CD14-positive monocyte (primary cell): ENCODE results near the gene RRAGA. TPM values are rescaled to one million over a fixed set of nuclear protein-coding genes. Genes with fewer than 3 reads are reported as not detected.
"Not testable (repeated sequence)": the region's sequence is repeated elsewhere in the genome, so short reads cannot be mapped to it uniquely, and the experiment has no call there.

Experiments used
- DNase-seq, 3 donors: peaks; one replicate each; pipeline ENCODE4 v3.0.0-alpha.2; 2011 to 2022
- H2AFZ ChIP-seq: 2 replicates; pipeline ENCODE4 v1.6.0; 2012; ENCODE audit warnings: mild to moderate bottlenecking, low read depth, low read length, inconsistent platforms; ENCODE audit not compliant: insufficient read depth, poor library complexity, severe bottlenecking
- H3K27ac ChIP-seq, 2 donors: 1 replicate in 1 of 2; 2 replicates in 1 of 2; pipeline ENCODE4 v1.5.1; 2012 to 2013; ENCODE audit warnings: low read length in 2 of 2, control low read depth in 1 of 2, inconsistent platforms in 1 of 2, low read depth in 1 of 2, mild to moderate bottlenecking in 1 of 2
- H3K27me3 ChIP-seq, 2 donors: one replicate each; pipeline versions ENCODE4 v1.6.0 to v1.6.1; 2011 to 2013; ENCODE audit warnings: low read length in 2 of 2; ENCODE audit not compliant: control insufficient read depth in 2 of 2, insufficient read depth in 2 of 2
- H3K36me3 ChIP-seq, 2 donors: replicated peaks in 1 of 2; 1 replicate in 1 of 2; 2 replicates in 1 of 2; pipeline versions ENCODE4 v1.5.1 to v1.6.1; 2012 to 2013; ENCODE audit warnings: low read length in 2 of 2, control low read depth in 1 of 2, inconsistent platforms in 1 of 2, mild to moderate bottlenecking in 1 of 2; ENCODE audit not compliant: insufficient read depth in 2 of 2, control insufficient read depth in 1 of 2
- H3K4me1 ChIP-seq, 2 donors: 1 replicate in 1 of 2; 2 replicates in 1 of 2; pipeline versions ENCODE4 v1.5.1 to v1.6.1; 2012 to 2013; ENCODE audit warnings: low read length in 2 of 2, control low read depth in 1 of 2, inconsistent platforms in 1 of 2, mild to moderate bottlenecking in 1 of 2, moderate library complexity in 1 of 2; ENCODE audit not compliant: insufficient read depth in 2 of 2, control insufficient read depth in 1 of 2
- H3K4me2 ChIP-seq: replicated peaks from 2 replicates; pipeline ENCODE3; 2012; ENCODE audit warnings: low read length, moderate library complexity, mild to moderate bottlenecking; ENCODE audit not compliant: poor library complexity, severe bottlenecking; ENCODE audit errors: extremely low read depth
- H3K4me3 ChIP-seq, 3 experiments: fragments of 200-600 bp in 1 of 3; sonication (generic) in 1 of 3; replicated peaks in 1 of 3; 1 replicate in 2 of 3; 2 replicates in 1 of 3; pipeline ENCODE4 v1.5.1; 2011 to 2013; ENCODE audit warnings: low read length in 3 of 3, mild to moderate bottlenecking in 3 of 3, control low read depth in 2 of 3, low read depth in 2 of 3, inconsistent platforms in 1 of 3, moderate library complexity in 1 of 3
- H3K79me2 ChIP-seq: 2 replicates; pipeline ENCODE4 v1.6.0; 2012; ENCODE audit warnings: mild to moderate bottlenecking, control low read depth, inconsistent platforms, low read length, moderate library complexity; ENCODE audit not compliant: insufficient read depth
- H3K9ac ChIP-seq: 2 replicates; pipeline ENCODE4 v1.6.0; 2017; ENCODE audit warnings: low read length, mild to moderate bottlenecking; ENCODE audit not compliant: insufficient read depth, poor library complexity, severe bottlenecking
- H3K9me3 ChIP-seq, 2 donors: replicated peaks in 1 of 2; 1 replicate in 1 of 2; 2 replicates in 1 of 2; pipeline versions ENCODE4 v1.5.1 to v1.6.1; 2012 to 2013; ENCODE audit warnings: low read length in 2 of 2, control low read depth in 1 of 2; ENCODE audit not compliant: control insufficient read depth in 1 of 2, insufficient read depth in 1 of 2
- H4K20me1 ChIP-seq: 2 replicates; pipeline ENCODE4 v1.6.0; 2012; ENCODE audit warnings: mild to moderate bottlenecking, low read length, control low read depth, moderate library complexity; ENCODE audit not compliant: insufficient read depth
- H3K27ac Mint-ChIP-seq, 7 donors: one replicate each; pipeline ENCODE4 v1.8.0; 2020; ENCODE audit warnings: mild to moderate bottlenecking in 7 of 7, mixed read lengths in 7 of 7, moderate library complexity in 6 of 7, inconsistent platforms in 2 of 7
- H3K27me3 Mint-ChIP-seq, 3 donors: one replicate each; pipeline ENCODE4 v1.8.0; 2021 to 2022; ENCODE audit warnings: low read depth in 3 of 3, mild to moderate bottlenecking in 3 of 3, mixed read lengths in 3 of 3, moderate library complexity in 3 of 3, inconsistent platforms in 1 of 3
- H3K36me3 Mint-ChIP-seq, 2 donors: one replicate each; pipeline ENCODE4 v1.8.0; 2020; ENCODE audit warnings: mixed read lengths in 2 of 2, inconsistent platforms in 1 of 2, mild to moderate bottlenecking in 1 of 2
- H3K4me1 Mint-ChIP-seq: one replicate; pipeline ENCODE4 v1.8.0; 2020; ENCODE audit warnings: mild to moderate bottlenecking, mixed read lengths
- H3K4me3 Mint-ChIP-seq, 2 donors: one replicate each; pipeline ENCODE4 v1.8.0; 2020; ENCODE audit warnings: mild to moderate bottlenecking in 2 of 2, mixed read lengths in 2 of 2, moderate library complexity in 1 of 2
- H3K9me3 Mint-ChIP-seq, 7 donors: one replicate each; pipeline ENCODE4 v1.8.0; 2020 to 2022; ENCODE audit warnings: mixed read lengths in 7 of 7, mild to moderate bottlenecking in 6 of 7, moderate library complexity in 6 of 7, inconsistent platforms in 2 of 7
- CTCF ChIP-seq: fragments of 200-600 bp; IDR thresholded peaks from one replicate; pipeline ENCODE4 v1.8.0; 2022; ENCODE audit warnings: antibody characterized with exemption, mild to moderate bottlenecking
- WGBS: methylation state at CpG from one replicate; pipeline ENCODE4 v1.1.5; 2013; ENCODE audit warnings: missing lambda C conversion rate; ENCODE audit not compliant: insufficient coverage; 5-methylcytosine and 5-hydroxymethylcytosine counted together
- intact Hi-C, 2 donors: fragments of 100-400 bp; cut with micrococcal nuclease; formaldehyde crosslinking; loops; one replicate each; pipeline versions ENCODE4 v1.15.0 to v1.15.1; 2023
- polyA plus RNA-seq, 3 donors: library from polyadenylated mRNA; depleted of rRNA in 1 of 3; unstranded in 2 of 3; stranded (reverse) in 1 of 3; fragments of 300-500 nt in 2 of 3; fragments of >200 nt in 1 of 3; fragmentation: Illumina TruSeq in 2 of 3; gene quantifications; 1 replicate in 2 of 3; 2 replicates in 1 of 3; pipeline ENCODE4 v1.2.3, GENCODE V29; 2012 to 2021

Gene RRAGA
- polyA plus RNA-seq, 3 donors: 21.5 to 115 (median 93.9) TPM

GRCh38 chr9:19085295-19085694 lies 36.1 kb downstream of the RRAGA start:
- Histone ChIP-seq H3K36me3 (peaks cover 58 to 89% of the 10 kb centered on the region in 2 donors), H3K79me2 (no peaks in the 10 kb centered on the region), H3K4me2 (no peak overlapping the region), H3K27ac (peak overlapping the region in 1 of 2 donors; percentile 9), H3K4me3 (no peak overlapping the region), H4K20me1 (no peaks in the 10 kb centered on the region), H3K27me3 (no peaks in the 10 kb centered on the region), H3K9me3 (no peaks in the 10 kb centered on the region), H3K9ac (no peak overlapping the region), H2AFZ (no peak overlapping the region), H3K4me1 (no peaks in the 10 kb centered on the region)
- H3K4me3 Mint-ChIP-seq: no peak overlapping the region
- H3K9me3 Mint-ChIP-seq: peaks cover 0 to 3% (median 0%) of the 10 kb centered on the region in 7 donors
- no CpG with 5 or more reads among the region's 2 CpGs for WGBS
- H3K4me1 Mint-ChIP-seq: no peaks in the 10 kb centered on the region
- intact Hi-C loops: no loop called here
- TF ChIP-seq CTCF: peak; percentile 39
- peak in 2 of 3 donors; percentile 24 to 28 for DNase-seq
- no peaks in the 10 kb centered on the region for H3K27me3 Mint-ChIP-seq
- peaks cover 48 to 83% of the 10 kb centered on the region in 2 donors for H3K36me3 Mint-ChIP-seq
- H3K27ac Mint-ChIP-seq: peak overlapping the region in 4 of 7 donors; percentile 25 to 65 (median 44)

- no peaks in the 10 kb centered on the region for H3K9me3 ChIP-seq
- no peak overlapping the region for H3K27ac ChIP-seq
- H3K4me2 ChIP-seq: no peak overlapping the region
- Mint-ChIP-seq H3K27me3 (no peaks in the 10 kb centered on the region), H3K36me3 (peaks cover 47 to 81% of the 10 kb centered on the region in 2 donors), H3K4me3 (no peak overlapping the region), H3K9me3 (peaks cover 0 to 3% (median 0%) of the 10 kb centered on the region in 7 donors), H3K4me1 (peaks cover 6% of the 10 kb centered on the region), H3K27ac (peak overlapping the region in 1 of 7 donors; percentile 42)
- TF ChIP-seq CTCF: no peak
- no peaks in the 10 kb centered on the region for H4K20me1 ChIP-seq
- H2AFZ ChIP-seq: no peak overlapping the region
- H3K9ac ChIP-seq: no peak overlapping the region
- no peaks in the 10 kb centered on the region for H3K27me3 ChIP-seq
- H3K4me3 ChIP-seq: no peak overlapping the region
- DNase-seq: no peak
- WGBS: 100% methylated on average over 2 of the region's 6 CpGs
- H3K4me1 ChIP-seq: peaks cover 7 to 8% of the 10 kb centered on the region in 2 donors
- intact Hi-C loops: no loop called here
- no peaks in the 10 kb centered on the region for H3K79me2 ChIP-seq
- H3K36me3 ChIP-seq: peaks cover 52 to 86% of the 10 kb centered on the region in 2 donors
These were observed 38.1 kb downstream of the RRAGA start for GRCh38 chr9:19087106-19088000.

GRCh38 chr9:19097431-19097830 lies 48.2 kb downstream of the RRAGA start:
- H3K9me3 ChIP-seq, DNase-seq, H3K4me2 ChIP-seq, H3K27me3 Mint-ChIP-seq, H3K27me3 ChIP-seq, H3K4me3 Mint-ChIP-seq, H3K9ac ChIP-seq, H2AFZ ChIP-seq, H3K9me3 Mint-ChIP-seq, intact Hi-C loops, H4K20me1 ChIP-seq, H3K4me3 ChIP-seq: not testable (repeated sequence)
- H3K36me3 Mint-ChIP-seq: peaks cover 13 to 43% of the 10 kb centered on the region in 2 donors
- peaks cover 13 to 16% of the 10 kb centered on the region in 2 donors for H3K4me1 ChIP-seq
- peaks cover 20% of the 10 kb centered on the region for H3K4me1 Mint-ChIP-seq
- H3K27ac ChIP-seq: peak overlapping the region in 1 of 2 donors; percentile 26
- H3K27ac Mint-ChIP-seq: peak overlapping the region in 2 of 7 donors; percentile 4 to 27
- H3K79me2 ChIP-seq: peaks cover 69% of the 10 kb centered on the region
- peaks cover 38 to 40% of the 10 kb centered on the region in 2 donors for H3K36me3 ChIP-seq
